H1 (cell line): ENCODE data around the gene MGRN1. TPM values are rescaled to one million over a fixed set of nuclear protein-coding genes. Genes with fewer than 3 reads are reported as not detected.

ENCODE experiments used
- CTCF ChIA-PET: fragments of 300-600 bp; sonication (Branson Sonifier 250); formaldehyde crosslinking; loops from one replicate; lab custom pipeline; 2021; ENCODE audit not compliant: partially characterized antibody; lab: Charles Lee
- POLR2A ChIA-PET: fragments of 300-600 bp; sonication (Branson Sonifier 250); formaldehyde crosslinking; loops from one replicate; lab custom pipeline; 2021; ENCODE audit warnings: inconsistent platforms; ENCODE audit not compliant: partially characterized antibody; lab: Charles Lee
- DNase-seq, 2 experiments: peaks; one replicate each; pipeline versions ENCODE4 v3.0.0 to v3.0.0-alpha.2; 2010 to 2022; ENCODE audit warnings: low spot score in 2 of 2, low read depth in 1 of 2, mixed read lengths in 1 of 2
- FAIRE-seq: peaks from 2 replicates; lab custom pipeline; 2011; peaks lifted over from hg19 to GRCh38; lab: Jason Lieb, UNC
- H2AFZ ChIP-seq: 2 replicates; pipeline ENCODE4 v1.8.1; 2012; ENCODE audit warnings: low read length, inconsistent platforms
- H2AK5ac ChIP-seq: 2 replicates; pipeline ENCODE4 v1.6.1; 2013; ENCODE audit warnings: low read depth, low read length
- H2BK120ac ChIP-seq: replicated peaks from 2 replicates; pipeline ENCODE3; 2013; ENCODE audit warnings: low read depth, low read length, inconsistent platforms
- H2BK12ac ChIP-seq: 2 replicates; pipeline ENCODE4 v1.6.1; 2013; ENCODE audit warnings: low read depth, low read length
- H2BK15ac ChIP-seq: 2 replicates; pipeline ENCODE4 v1.6.1; 2013; ENCODE audit warnings: low read length
- H2BK20ac ChIP-seq: 2 replicates; pipeline ENCODE4 v1.6.1; 2013; ENCODE audit warnings: low read length
- H2BK5ac ChIP-seq: 2 replicates; pipeline ENCODE4 v1.6.1; 2013; ENCODE audit warnings: low read depth, low read length
- H3K14ac ChIP-seq: 2 replicates; pipeline ENCODE4 v1.6.1; 2013; ENCODE audit warnings: inconsistent platforms; ENCODE audit not compliant: insufficient read length
- H3K18ac ChIP-seq: 2 replicates; pipeline ENCODE4 v1.6.1; 2013; ENCODE audit warnings: low read length; ENCODE audit errors: extremely low read depth
- H3K23ac ChIP-seq: 2 replicates; pipeline ENCODE4 v1.6.1; 2013; ENCODE audit warnings: inconsistent platforms; ENCODE audit not compliant: insufficient read length
- H3K23me2 ChIP-seq: 2 replicates; pipeline ENCODE4 v1.6.1; 2013; ENCODE audit warnings: low read depth, low read length
- H3K27ac ChIP-seq: 2 replicates; pipeline ENCODE4 v1.6.1; 2011; ENCODE audit warnings: low read depth, low read length, inconsistent platforms
- H3K27me3 ChIP-seq, 4 experiments: replicated peaks in 1 of 4; 1 replicate in 1 of 4; 2 replicates in 3 of 4; pipeline versions ENCODE4 v1.6.1 to v1.8.1; 2011 to 2013; ENCODE audit warnings: low read length in 3 of 4, mild to moderate bottlenecking in 3 of 4, inconsistent platforms in 2 of 4, mixed read lengths in 2 of 4, moderate library complexity in 1 of 4; ENCODE audit not compliant: control insufficient read depth in 3 of 4, insufficient read depth in 3 of 4; ENCODE audit errors: extremely low read depth in 1 of 4
- H3K36me3 ChIP-seq, 4 experiments: 2 replicates each; pipeline versions ENCODE4 v1.6.1 to v1.8.1; 2011 to 2013; ENCODE audit warnings: mild to moderate bottlenecking in 4 of 4, low read length in 3 of 4, moderate library complexity in 2 of 4, control low read depth in 1 of 4, inconsistent platforms in 1 of 4; ENCODE audit not compliant: insufficient read depth in 4 of 4, control insufficient read depth in 2 of 4
- H3K4ac ChIP-seq: replicated peaks from 2 replicates; pipeline ENCODE3; 2013; ENCODE audit warnings: low read length, low read depth, mixed read lengths, inconsistent platforms; ENCODE audit not compliant: insufficient read length
- H3K4me1 ChIP-seq, 4 experiments: replicated peaks in 1 of 4; 1 replicate in 1 of 4; 2 replicates in 3 of 4; pipeline versions ENCODE4 v1.6.1 to v1.8.1; 2011 to 2013; ENCODE audit warnings: low read length in 3 of 4, inconsistent platforms in 2 of 4, mixed read lengths in 1 of 4; ENCODE audit not compliant: insufficient read depth in 4 of 4, control insufficient read depth in 3 of 4
- H3K4me2 ChIP-seq, 2 experiments: 2 replicates each; pipeline versions ENCODE4 v1.6.1 to v1.8.1; 2011 to 2013; ENCODE audit warnings: low read depth in 2 of 2, low read length in 2 of 2, control low read depth in 1 of 2, inconsistent platforms in 1 of 2, mild to moderate bottlenecking in 1 of 2; ENCODE audit not compliant: insufficient read depth in 1 of 2
- H3K4me3 ChIP-seq, 4 experiments: fragments of 200-600, 300-600 bp in 1 of 4; sonication (generic), shearing (Covaris generic), sonication (Bioruptor Twin) in 1 of 4; 2 replicates each; pipeline versions ENCODE4 v1.5.1 to v1.8.1; 2011 to 2016; ENCODE audit warnings: low read length in 4 of 4, low read depth in 3 of 4, control low read depth in 2 of 4, inconsistent platforms in 2 of 4, mild to moderate bottlenecking in 2 of 4, mixed read lengths in 1 of 4, moderate library complexity in 1 of 4; ENCODE audit not compliant: insufficient read depth in 2 of 4; ENCODE audit errors: extremely low read depth in 1 of 4
- H3K56ac ChIP-seq: replicated peaks from 2 replicates; pipeline ENCODE3; 2013; ENCODE audit warnings: low read depth, mild to moderate bottlenecking, mixed read lengths, low read length, inconsistent platforms; ENCODE audit not compliant: insufficient read length
- H3K79me1 ChIP-seq: 2 replicates; pipeline ENCODE4 v1.6.1; 2013; ENCODE audit warnings: low read depth, low read length, control low read depth
- H3K79me2 ChIP-seq, 2 experiments: 2 replicates each; pipeline versions ENCODE4 v1.6.1 to v1.8.1; 2012 to 2013; ENCODE audit warnings: low read length in 2 of 2, mild to moderate bottlenecking in 2 of 2, inconsistent platforms in 1 of 2; ENCODE audit not compliant: insufficient read depth in 2 of 2, control insufficient read depth in 1 of 2
- H3K9ac ChIP-seq, 4 experiments: replicated peaks in 1 of 4; 1 replicate in 1 of 4; 2 replicates in 3 of 4; pipeline versions ENCODE4 v1.6.1 to v1.8.1; 2011 to 2013; ENCODE audit warnings: low read depth in 3 of 4, low read length in 3 of 4, control low read depth in 2 of 4, mild to moderate bottlenecking in 2 of 4, moderate library complexity in 2 of 4, inconsistent platforms in 1 of 4; ENCODE audit errors: extremely low read depth in 1 of 4
- H3K9me3 ChIP-seq, 2 experiments: 2 replicates each; pipeline versions ENCODE4 v1.6.1 to v1.8.1; 2012 to 2013; ENCODE audit warnings: mild to moderate bottlenecking in 2 of 2, moderate library complexity in 2 of 2, control low read depth in 1 of 2, inconsistent platforms in 1 of 2, low read depth in 1 of 2, low read length in 1 of 2, mixed read lengths in 1 of 2; ENCODE audit not compliant: insufficient read depth in 2 of 2
- H4K20me1 ChIP-seq, 2 experiments: replicated peaks in 1 of 2; 2 replicates each; pipeline versions ENCODE3 to v1.8.1; 2011 to 2013; ENCODE audit warnings: inconsistent platforms in 2 of 2, low read length in 2 of 2, mild to moderate bottlenecking in 1 of 2; ENCODE audit not compliant: insufficient read depth in 2 of 2, control insufficient read depth in 1 of 2
- H4K5ac ChIP-seq: 2 replicates; pipeline ENCODE4 v1.6.1; 2013; ENCODE audit warnings: low read length, low read depth, mixed read lengths, inconsistent platforms; ENCODE audit not compliant: insufficient read length
- H4K8ac ChIP-seq: 2 replicates; pipeline ENCODE4 v1.8.0; 2013; ENCODE audit warnings: mild to moderate bottlenecking, moderate library complexity, low read length, inconsistent platforms; ENCODE audit not compliant: insufficient read depth; ENCODE audit errors: extremely low read depth
- H4K91ac ChIP-seq: replicated peaks from 2 replicates; pipeline ENCODE3; 2013; ENCODE audit warnings: low read length, mixed read lengths, inconsistent platforms; ENCODE audit not compliant: insufficient read length
- ASH2L ChIP-seq: fragments of 200-600, 300-600 bp; sonication (generic); IDR thresholded peaks from one replicate; pipeline ENCODE4 v1.7.1; 2017; ENCODE audit warnings: low read length
- CHD2 ChIP-seq: IDR thresholded peaks from 2 replicates; pipeline ENCODE4 v1.6.1; 2012; ENCODE audit warnings: low read length, improper control_type of control experiment
- EGR1 ChIP-seq: IDR thresholded peaks from 2 replicates; pipeline ENCODE4 v1.6.1; 2011; ENCODE audit warnings: low read depth, low read length, borderline replicate concordance
- HDAC6 ChIP-seq: IDR thresholded peaks from one replicate; pipeline ENCODE4 v1.7.1; 2012; ENCODE audit warnings: low read depth, mild to moderate bottlenecking, inconsistent platforms, low read length, moderate library complexity
- JUN ChIP-seq: IDR thresholded peaks from 2 replicates; pipeline ENCODE4 v1.6.1; 2011; ENCODE audit warnings: low read depth, mild to moderate bottlenecking, improper control_type of control experiment, low read length
- KDM5A ChIP-seq: fragments of 200-600 bp; IDR thresholded peaks from 2 replicates; pipeline ENCODE4 v1.7.1; 2012; ENCODE audit warnings: mild to moderate bottlenecking, low read length, inconsistent platforms, mixed read lengths
- POLR2A ChIP-seq, 2 experiments: IDR thresholded peaks; 1 replicate in 1 of 2; 2 replicates in 1 of 2; pipeline ENCODE4 v1.6.1; 2011; ENCODE audit warnings: low read depth in 2 of 2, low read length in 2 of 2, mild to moderate bottlenecking in 2 of 2; ENCODE audit errors: control extremely low read depth in 1 of 2
- POU5F1 ChIP-seq: IDR thresholded peaks from 2 replicates; pipeline ENCODE4 v1.6.1; 2011; ENCODE audit warnings: low read depth, mild to moderate bottlenecking, low read length, moderate library complexity
- RNF2 ChIP-seq: fragments of 200-900, 300-1000 bp; sonication (generic); IDR thresholded peaks from 2 replicates; pipeline ENCODE4 v1.7.1; 2016; ENCODE audit warnings: borderline replicate concordance, low read depth, mild to moderate bottlenecking, antibody characterized with exemption, low read length; ENCODE audit not compliant: poor library complexity, severe bottlenecking; ENCODE audit errors: missing control alignments
- SAP30 ChIP-seq: fragments of 300-600 bp; sonication (generic); IDR thresholded peaks from 2 replicates; pipeline ENCODE4 v1.7.1; 2012; ENCODE audit warnings: low read length, moderate library complexity, mild to moderate bottlenecking, inconsistent platforms; ENCODE audit not compliant: insufficient read depth, insufficient replicate concordance
- SP2 ChIP-seq: IDR thresholded peaks from 2 replicates; pipeline ENCODE4 v1.6.1; 2012; ENCODE audit warnings: mild to moderate bottlenecking, low read length, inconsistent platforms
- SP4 ChIP-seq: IDR thresholded peaks from 2 replicates; pipeline ENCODE4 v1.6.1; 2012; ENCODE audit warnings: low read length, inconsistent platforms
- TBP ChIP-seq: IDR thresholded peaks from 2 replicates; pipeline ENCODE4 v1.6.1; 2011; ENCODE audit warnings: low read depth, low read length, improper control_type of control experiment
- WGBS, 2 experiments: shearing (Covaris generic) in 1 of 2; methylation state at CpG; one replicate each; pipeline versions ENCODE4 v1.1.6 to v1.1.7; 2013 to 2015; ENCODE audit warnings: low lambda C conversion rate in 2 of 2, mixed read lengths in 2 of 2, inconsistent platforms in 1 of 2, low coverage in 1 of 2, missing lambda C conversion rate in 1 of 2; ENCODE audit not compliant: insufficient replicate concordance in 2 of 2, insufficient coverage in 1 of 2, insufficient read length in 1 of 2; ENCODE audit errors: extremely low coverage in 1 of 2, missing lambda C conversion rate in 1 of 2; 5-methylcytosine and 5-hydroxymethylcytosine counted together
- polyA plus RNA-seq, 7 experiments: library from polyadenylated mRNA; depleted of rRNA in 3 of 7; stranded (reverse) in 5 of 7; unstranded in 2 of 7; fragments of >200 nt in 5 of 7; fragments of 200-250 nt in 2 of 7; gene quantifications; 1 replicate in 5 of 7; 2 replicates in 1 of 7; 4 replicates in 1 of 7; pipeline versions ENCODE4 v1.2.1 to v1.2.3, GENCODE V29; 2011 to 2013; ENCODE audit warnings: missing spikeins in 2 of 7, mixed read lengths in 2 of 7
- total RNA-seq: library from RNA; stranded (reverse); fragmentation: NEBNext Ultra II Directional; extraction: Animal tissue kit (Norgen Biotek cat#: 25700); gene quantifications from 2 replicates; pipeline ENCODE4 v1.2.1, GENCODE V29; 2021

MGRN1 gene
- total and polyA plus RNA-seq, 2 of the 8 experiments (the other 6 are each of a cell fraction or from before 2014, with no cell fraction given), result 15.0 to 82.3 TPM

DNA sequence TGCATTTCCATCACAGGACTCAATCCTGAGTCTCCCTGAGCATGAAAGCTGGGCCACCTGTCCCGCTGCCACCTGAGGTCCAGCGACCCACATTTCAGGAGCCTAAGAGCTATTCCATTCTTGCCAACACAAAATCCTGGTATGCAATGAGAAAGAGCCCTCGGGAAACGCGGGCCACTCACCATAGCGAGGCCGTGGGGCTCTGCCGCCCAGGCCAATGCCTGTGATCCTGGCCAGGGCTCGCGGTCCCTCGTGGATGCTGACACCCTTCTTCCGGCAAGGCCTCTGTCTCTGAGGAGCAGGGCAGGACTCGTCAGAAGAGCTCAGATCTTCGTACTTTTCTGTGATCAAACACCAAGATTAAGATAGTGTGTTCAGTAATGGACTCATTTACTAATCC, 80.3 kb downstream of the MGRN1 start:
- POLR2A ChIA-PET, result interaction anchor here (0.7 to 4.2 kb wide), 2 partner anchors 10 to 22 kb away, joined by 3 to 59 read pairs; partner anchors contain the start of gene NUDT16L1

More for the DNA sequence above, 80.3 kb downstream of the MGRN1 start:
- H3K14ac ChIP-seq, result no peak overlapping the region
- no peaks in the 10 kb centered on the region; the same call in 1 of the 2 replicates for H3K79me1 ChIP-seq
- no peak overlapping the region for H3K56ac ChIP-seq
- H3K4ac ChIP-seq, result no peak overlapping the region
- no peak overlapping the region for H4K8ac ChIP-seq
- H3K9ac ChIP-seq, result no peak overlapping the region
- H3K27me3 ChIP-seq, result no peaks in the 10 kb centered on the region
- H2AK5ac ChIP-seq, result no peak overlapping the region
- no peaks in the 10 kb centered on the region for H3K9me3 ChIP-seq
- H4K20me1 ChIP-seq, result peaks cover 0 to 12% of the 10 kb centered on the region in 2 experiments
- no peak overlapping the region for H2BK12ac ChIP-seq
- no peak for FAIRE-seq
- CTCF ChIA-PET, result interaction anchor here (0.7 to 1.1 kb wide), 4 partner anchors 10 to 190 kb away, joined by 3 to 9 read pairs (median 3); no protein-coding TSS in a partner anchor
- no peaks in the 10 kb centered on the region for H3K4me1 ChIP-seq
- no peak overlapping the region for H2BK120ac ChIP-seq
- H3K18ac ChIP-seq, result no peak overlapping the region
- peaks cover 4 to 31% (median 21%) of the 10 kb centered on the region in 4 experiments for H3K36me3 ChIP-seq
- H4K91ac ChIP-seq, result no peak overlapping the region
- no peak overlapping the region for H3K23ac ChIP-seq
- H2BK5ac ChIP-seq, result no peak overlapping the region; the same call in 1 of the 2 replicates
- no peak overlapping the region for H2AFZ ChIP-seq
- H4K5ac ChIP-seq, result no peak overlapping the region
- no peaks in the 10 kb centered on the region for H3K79me2 ChIP-seq
- no peak for TF ChIP-seq KDM5A
- no peak for TF ChIP-seq TBP
- TF ChIP-seq HDAC6, result no peak
- no peak for TF ChIP-seq POU5F1
- TF ChIP-seq SP4, result no peak
- TF ChIP-seq SP2, result no peak
- TF ChIP-seq CHD2, result no peak
- no peak for TF ChIP-seq EGR1
- no peak for TF ChIP-seq SAP30
- no peak for TF ChIP-seq JUN
- TF ChIP-seq RNF2, result no peak
- TF ChIP-seq ASH2L, result no peak
- no peak for TF ChIP-seq POLR2A (IDR thresholded peaks at IDR 0.05; ENCODE audit: control extremely low read depth in 1 of 2, low read depth in 2 of 2, low read length in 2 of 2)
- TF ChIP-seq, all 59 proteins: peak for 0
- Histone ChIP-seq H2BK20ac (no peak overlapping the region), H3K4me2 (no peak overlapping the region), H3K4me3 (no peak overlapping the region), H2BK15ac (no peak overlapping the region), H3K23me2 (no peaks in the 10 kb centered on the region), H3K27ac (no peak overlapping the region)
- WGBS, 2 experiments, result 96% methylated on average over 14 of the region's 14 CpGs; no CpG with 5 or more reads in 1 of the 2 experiments
- DNase-seq, result no peak
